GM12891 (cell line): ENCODE results near the gene LAMA5.

Experiments
- POLR2A ChIP-seq: IDR thresholded peaks from 2 replicates; pipeline ENCODE4 v1.6.1; 2011; ENCODE audit warnings: low read depth, low read length, control low read depth
- POLR2AphosphoS5 ChIP-seq: IDR thresholded peaks from 2 replicates; pipeline ENCODE4 v1.6.1; 2011; ENCODE audit warnings: low read depth, low read length, control low read depth
- POU2F2 ChIP-seq: IDR thresholded peaks from 2 replicates; pipeline ENCODE4 v1.6.1; 2011; ENCODE audit warnings: low read depth, mild to moderate bottlenecking, control low read depth, low read length, moderate library complexity
- TAF1 ChIP-seq: IDR thresholded peaks from 2 replicates; pipeline ENCODE4 v1.6.1; 2011; ENCODE audit warnings: low read depth, low read length, control low read depth

DNA sequence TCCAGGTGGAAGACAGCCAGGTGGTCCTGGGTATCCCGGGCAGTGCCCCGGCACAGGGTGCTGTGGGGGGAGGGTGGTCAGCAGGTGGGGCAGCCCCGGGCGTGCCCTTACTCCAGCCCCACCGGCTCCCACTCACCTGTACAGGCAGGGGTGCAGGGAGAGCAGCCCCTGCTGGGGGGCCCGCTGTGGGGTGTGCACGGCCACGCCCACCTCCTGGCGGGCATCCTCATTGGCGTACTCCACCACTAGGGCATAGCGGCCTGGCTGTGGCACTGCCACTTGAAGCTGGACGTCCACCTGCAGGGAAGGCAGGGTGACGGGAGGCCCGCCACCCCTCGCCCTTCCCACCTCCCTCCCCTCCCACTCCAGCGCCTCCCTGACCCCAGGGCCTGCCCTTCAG is 34.7 kb downstream of the LAMA5 start:
- TF ChIP-seq POLR2A, result no peak
- TF ChIP-seq POLR2AphosphoS5, result no peak
- TF ChIP-seq POU2F2, result no peak
- TF ChIP-seq TAF1, result no peak
